ENCODE results near the gene IL17RD. TPM values are rescaled to one million over a fixed set of nuclear protein-coding genes. Genes with fewer than 3 reads are reported as not detected.

Gene IL17RD
- polyA plus RNA-seq, 3 donors, result not detected

DNA sequence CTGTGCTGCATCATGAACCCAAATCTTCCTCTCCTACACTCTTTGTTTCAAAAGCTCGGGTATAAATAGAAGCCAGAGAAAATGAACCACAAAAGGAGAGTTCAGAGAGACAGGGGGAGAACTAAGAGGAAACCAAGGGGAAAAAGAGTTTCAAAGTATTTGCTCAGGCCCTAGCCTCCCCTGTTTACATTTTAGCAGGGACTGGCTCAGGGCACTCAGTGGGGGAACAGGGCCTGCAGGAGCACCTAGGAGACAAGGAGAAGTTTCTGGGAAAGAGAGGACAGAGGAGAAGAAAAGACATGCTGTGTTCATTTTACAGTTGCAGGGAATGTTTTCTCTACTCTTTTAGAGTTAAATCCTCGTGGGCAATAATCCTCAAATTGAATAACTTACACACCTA, 8.5 kb upstream of the IL17RD start:
- no peak overlapping the region for H3K9ac ChIP-seq (ENCODE audit: insufficient read depth, low read length, poor library complexity, severe bottlenecking)
- peaks cover 36 to 42% of the 10 kb centered on the region in 2 donors for H3K4me1 ChIP-seq (ENCODE audit: control insufficient read depth in 1 of 2, insufficient read depth in 2 of 2, low read length in 2 of 2)
- H3K36me3 ChIP-seq (replicated peaks in 1 of 2; ENCODE audit: control insufficient read depth in 1 of 2, insufficient read depth in 2 of 2, low read length in 2 of 2), result no peaks in the 10 kb centered on the region
- no peak overlapping the region for H3K27ac ChIP-seq (ENCODE audit: low read depth in 1 of 2, low read length in 2 of 2)
- no peaks in the 10 kb centered on the region for H3K36me3 Mint-ChIP-seq
- no peak for TF ChIP-seq CTCF (IDR thresholded peaks at IDR 0.05)
- peak overlapping the region; percentile 19 for H2AFZ ChIP-seq (ENCODE audit: insufficient read depth, low read depth, low read length, poor library complexity, severe bottlenecking)
- peaks cover 45% of the 10 kb centered on the region for H3K4me1 Mint-ChIP-seq
- no peaks in the 10 kb centered on the region for H4K20me1 ChIP-seq (ENCODE audit: insufficient read depth, low read length)
- H3K4me3 ChIP-seq (replicated peaks in 1 of 3; ENCODE audit: low read depth in 2 of 3, low read length in 3 of 3), result no peak overlapping the region
- peaks cover 0 to 13% of the 10 kb centered on the region in 2 donors for H3K27me3 ChIP-seq (ENCODE audit: control insufficient read depth in 2 of 2, insufficient read depth in 2 of 2, low read length in 2 of 2)
- intact Hi-C loops (cut with micrococcal nuclease), result no loop called here
- H3K4me2 ChIP-seq (replicated peaks; ENCODE audit: extremely low read depth, low read length, poor library complexity, severe bottlenecking), result no peak overlapping the region
- H3K9me3 ChIP-seq (replicated peaks in 1 of 2; ENCODE audit: control insufficient read depth in 1 of 2, insufficient read depth in 1 of 2, low read length in 2 of 2), result no peaks in the 10 kb centered on the region
- peak overlapping the region in 1 of 7 donors; percentile 18 for H3K27ac Mint-ChIP-seq
- H3K4me3 Mint-ChIP-seq, result no peak overlapping the region
- H3K27me3 Mint-ChIP-seq (ENCODE audit: low read depth in 3 of 3), result peaks cover 8 to 15% (median 10%) of the 10 kb centered on the region in 3 donors
- DNase-seq, result no peak
- no peaks in the 10 kb centered on the region for H3K79me2 ChIP-seq (ENCODE audit: insufficient read depth, low read length)
- H3K9me3 Mint-ChIP-seq, result peaks cover 0 to 9% (median 7%) of the 10 kb centered on the region in 7 donors
- WGBS (ENCODE audit: insufficient coverage), result no CpG with 5 or more reads among the region's 2 CpGs

DNA sequence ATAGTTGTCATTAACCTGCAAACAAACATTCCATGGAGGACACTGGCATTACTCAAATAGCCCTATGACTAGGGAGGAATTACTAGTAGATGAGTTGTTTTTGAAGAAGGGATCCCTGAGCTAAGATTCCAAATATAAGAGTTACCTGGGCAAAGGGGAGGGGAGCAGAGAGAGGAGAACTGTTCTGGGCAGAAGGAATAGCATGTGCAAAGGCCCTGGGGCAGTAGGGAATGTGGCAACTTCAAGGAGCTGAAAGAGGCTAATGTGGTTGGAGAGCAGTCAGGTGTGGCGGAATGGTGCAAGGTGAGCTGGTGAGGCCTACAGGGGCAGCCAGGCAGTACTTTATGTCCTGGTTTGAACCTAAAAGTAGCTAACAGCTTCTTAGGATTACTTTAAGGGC, 5.8 kb upstream of the IL17RD start:
- intact Hi-C loops (cut with micrococcal nuclease), result no loop called here
- H4K20me1 ChIP-seq (ENCODE audit: insufficient read depth, low read length), result no peaks in the 10 kb centered on the region
- WGBS (ENCODE audit: insufficient coverage), result 100% methylated on average over 1 of the region's 1 CpG
- Mint-ChIP-seq H3K4me3 (no peak overlapping the region), H3K27ac (no peak overlapping the region), H3K36me3 (no peaks in the 10 kb centered on the region), H3K27me3 (ENCODE audit: low read depth in 3 of 3) (peaks cover 31 to 39% (median 35%) of the 10 kb centered on the region in 3 donors), H3K9me3 (peaks cover 0 to 5% (median 0%) of the 10 kb centered on the region in 7 donors), H3K4me1 (peaks cover 37% of the 10 kb centered on the region)
- DNase-seq, result no peak
- peaks cover 33% of the 10 kb centered on the region in 2 donors for H3K4me1 ChIP-seq (ENCODE audit: control insufficient read depth in 1 of 2, insufficient read depth in 2 of 2, low read length in 2 of 2)
- H3K4me3 ChIP-seq (replicated peaks in 1 of 3; ENCODE audit: low read depth in 2 of 3, low read length in 3 of 3), result no peak overlapping the region
- H3K27me3 ChIP-seq (ENCODE audit: control insufficient read depth in 2 of 2, insufficient read depth in 2 of 2, low read length in 2 of 2), result peaks cover 22 to 37% of the 10 kb centered on the region in 2 donors
- no peak for TF ChIP-seq CTCF (IDR thresholded peaks at IDR 0.05)
- no peak overlapping the region for H2AFZ ChIP-seq (ENCODE audit: insufficient read depth, low read depth, low read length, poor library complexity, severe bottlenecking)
- H3K79me2 ChIP-seq (ENCODE audit: insufficient read depth, low read length), result no peaks in the 10 kb centered on the region
- H3K27ac ChIP-seq (ENCODE audit: low read depth in 1 of 2, low read length in 2 of 2), result no peak overlapping the region
- H3K4me2 ChIP-seq (replicated peaks; ENCODE audit: extremely low read depth, low read length, poor library complexity, severe bottlenecking), result no peak overlapping the region
- no peak overlapping the region for H3K9ac ChIP-seq (ENCODE audit: insufficient read depth, low read length, poor library complexity, severe bottlenecking)
- H3K36me3 ChIP-seq (replicated peaks in 1 of 2; ENCODE audit: control insufficient read depth in 1 of 2, insufficient read depth in 2 of 2, low read length in 2 of 2), result no peaks in the 10 kb centered on the region
- no peaks in the 10 kb centered on the region for H3K9me3 ChIP-seq (replicated peaks in 1 of 2; ENCODE audit: control insufficient read depth in 1 of 2, insufficient read depth in 1 of 2, low read length in 2 of 2)

All from CD14-positive monocyte (primary cell).